ENCODE results near the gene MXD3. TPM values are rescaled to one million over a fixed set of nuclear protein-coding genes. Genes with fewer than 3 reads are reported as not detected.
"Not testable (repeated sequence)": the region's sequence is repeated elsewhere in the genome, so short reads cannot be mapped to it uniquely, and the experiment has no call there.

The MXD3 gene
- total RNA-seq, 2 donors from 2014 or later = 15.0 to 24.8 TPM

DNA sequence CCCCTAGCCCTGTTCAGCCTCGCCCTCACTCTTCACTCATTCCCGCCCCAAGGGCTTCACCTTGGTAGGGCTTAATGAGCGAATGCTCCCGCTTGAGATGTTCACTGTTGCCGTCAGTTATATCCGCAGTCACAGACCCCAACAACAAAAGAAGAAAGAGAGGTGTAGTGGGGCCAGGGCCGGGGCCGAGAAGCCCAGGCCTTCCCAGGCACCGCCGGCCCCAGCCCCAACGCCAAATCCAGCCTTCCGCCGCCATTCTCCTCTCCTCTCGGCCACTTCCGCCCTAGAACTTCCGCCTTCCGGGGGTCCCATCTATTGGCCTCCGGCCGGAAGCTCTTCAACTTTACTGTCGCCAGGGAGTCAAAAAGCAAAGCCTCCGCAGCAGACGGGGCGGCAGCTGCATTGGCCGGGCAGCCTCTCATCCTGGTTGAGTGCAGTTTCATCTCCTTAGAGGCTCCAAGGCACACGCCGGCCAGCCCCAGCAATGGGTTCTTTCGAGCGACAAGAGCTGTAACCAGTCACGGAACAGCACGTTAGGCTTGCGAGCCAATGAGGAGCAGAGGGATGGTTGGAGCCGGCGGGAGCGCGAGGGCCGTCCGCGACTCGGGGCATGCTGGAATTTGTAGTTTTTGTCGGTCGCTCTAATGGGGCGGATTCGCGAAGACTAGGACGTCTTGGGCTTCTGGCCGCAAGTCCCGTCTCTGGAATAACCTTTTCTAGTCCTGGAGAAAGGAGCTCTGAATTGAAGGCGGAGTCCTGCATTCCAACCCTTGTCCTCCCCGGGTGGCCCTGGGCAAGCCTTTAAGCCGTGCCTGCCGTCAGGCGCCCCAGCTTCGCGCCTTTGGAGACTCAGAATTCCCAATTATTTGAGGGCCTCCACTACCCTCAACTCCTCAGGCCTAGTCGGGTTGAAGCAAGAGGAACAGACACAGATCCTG, 40.0 kb upstream of the MXD3 start, which contains the start of gene LMAN2:
LMAN2 (minus strand) TSS at position 277 of the 938 bp plus-strand sequence; CDS start at position 256, 21 bp downstream.
- ATAC-seq = peak; percentile 98
- peak; percentile 91 for DNase-seq (ENCODE audit: low spot score)
- H3K4me3 Mint-ChIP-seq = peak within 1 kb of the TSS; percentile 98
- H3K9me3 Mint-ChIP-seq = no peaks in the 10 kb centered on the region
- peaks cover 12% of the 10 kb centered on the region for H3K36me3 Mint-ChIP-seq
- H3K27me3 Mint-ChIP-seq = no peaks in the 10 kb centered on the region
- H3K27ac Mint-ChIP-seq = peak within 1 kb of the TSS; percentile 98 to 99
- peaks cover 55 to 59% of the 10 kb centered on the region in 2 donors for H3K4me1 Mint-ChIP-seq (ENCODE audit: low read depth in 2 of 2)

DNA sequence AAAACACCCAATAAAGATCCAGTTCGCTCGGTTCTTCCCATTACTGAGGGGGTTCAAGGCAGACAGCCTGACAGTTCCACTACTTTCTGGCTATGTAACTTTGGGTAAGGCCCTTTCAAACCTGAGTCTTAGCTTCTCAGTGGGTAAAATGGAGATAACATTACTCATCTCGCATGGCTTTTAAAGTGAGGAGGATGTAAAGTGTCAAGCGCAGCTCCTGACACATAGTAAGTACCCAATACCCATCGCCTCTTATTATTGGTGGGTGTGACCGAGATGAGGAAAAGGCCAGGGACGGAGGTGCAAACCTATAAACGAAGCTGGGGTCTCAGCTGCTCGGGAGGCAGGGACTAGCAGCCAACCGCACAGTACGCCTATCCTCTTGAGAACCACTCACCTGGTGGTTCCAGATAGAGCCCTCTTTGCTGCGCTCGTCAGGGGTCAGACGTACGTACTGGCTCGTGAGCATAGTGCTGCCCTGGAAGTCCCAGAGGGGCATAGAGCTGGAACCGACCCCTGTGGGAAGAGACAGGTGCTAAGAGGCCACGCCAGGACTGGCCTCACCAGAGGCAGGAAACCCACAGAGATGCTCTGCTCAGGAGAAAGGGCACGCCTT, 39.2 kb upstream of the MXD3 start:
- H3K27ac Mint-ChIP-seq = peak overlapping the region; percentile 98 to 99
- peak in 1 of 2 donors; percentile 15 for ATAC-seq
- H3K4me1 Mint-ChIP-seq (ENCODE audit: low read depth in 2 of 2) = peaks cover 49 to 54% of the 10 kb centered on the region in 2 donors
- no peaks in the 10 kb centered on the region for H3K9me3 Mint-ChIP-seq
- no peak for DNase-seq (ENCODE audit: low spot score)
- peaks cover 12% of the 10 kb centered on the region for H3K36me3 Mint-ChIP-seq
- H3K4me3 Mint-ChIP-seq = peak overlapping the region; percentile 98
- H3K27me3 Mint-ChIP-seq = no peaks in the 10 kb centered on the region

DNA sequence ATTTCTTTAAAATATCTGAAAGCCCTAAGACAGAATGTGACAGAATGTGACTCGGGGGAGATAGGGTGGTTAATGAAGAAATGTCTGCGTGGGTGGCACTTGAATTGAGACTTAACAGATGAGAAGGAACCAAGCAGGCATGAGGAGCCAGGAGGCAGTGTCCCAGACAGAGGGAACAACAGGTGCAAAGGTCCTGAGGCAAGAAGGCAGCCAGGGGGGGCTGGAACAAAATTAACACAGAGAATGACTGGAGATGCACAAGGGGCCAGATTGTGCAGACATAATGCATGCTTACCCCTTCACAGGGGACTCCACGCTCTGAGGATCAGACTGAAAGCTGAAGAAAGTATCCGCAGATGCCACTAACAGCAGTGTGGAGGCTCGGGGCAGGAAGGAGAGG, 38.1 kb upstream of the MXD3 start:
- peaks cover 12% of the 10 kb centered on the region for H3K36me3 Mint-ChIP-seq
- peak overlapping the region; percentile 98 to 99 for H3K27ac Mint-ChIP-seq
- ATAC-seq (no peak), DNase-seq (ENCODE audit: low spot score) (no peak)
- peaks cover 42 to 47% of the 10 kb centered on the region in 2 donors for H3K4me1 Mint-ChIP-seq (ENCODE audit: low read depth in 2 of 2)
- no peaks in the 10 kb centered on the region for H3K9me3 Mint-ChIP-seq
- no peaks in the 10 kb centered on the region for H3K27me3 Mint-ChIP-seq
- peak overlapping the region; percentile 98 for H3K4me3 Mint-ChIP-seq

DNA sequence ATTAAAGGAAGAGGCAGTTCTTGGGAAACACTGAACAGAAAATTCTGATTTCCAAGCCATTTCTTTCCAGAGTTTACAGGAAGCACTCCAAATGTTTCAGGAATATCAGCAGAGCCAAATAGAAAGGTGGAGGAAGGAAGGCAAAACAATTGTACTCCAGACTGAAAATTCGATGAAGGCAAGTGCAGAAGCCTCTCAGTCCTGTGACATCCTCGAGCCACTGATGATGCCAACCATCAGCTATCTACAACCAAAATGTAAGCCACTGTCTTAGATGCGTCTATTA, 37.6 kb upstream of the MXD3 start:
- Mint-ChIP-seq H3K36me3 (peaks cover 12% of the 10 kb centered on the region), H3K9me3 (no peaks in the 10 kb centered on the region), H3K27ac (peak overlapping the region; percentile 98 to 99), H3K27me3 (no peaks in the 10 kb centered on the region), H3K4me1 (ENCODE audit: low read depth in 2 of 2) (peaks cover 37 to 43% of the 10 kb centered on the region in 2 donors), H3K4me3 (peak overlapping the region; percentile 98)
- no peak for DNase-seq (ENCODE audit: low spot score)
- no peak for ATAC-seq

DNA sequence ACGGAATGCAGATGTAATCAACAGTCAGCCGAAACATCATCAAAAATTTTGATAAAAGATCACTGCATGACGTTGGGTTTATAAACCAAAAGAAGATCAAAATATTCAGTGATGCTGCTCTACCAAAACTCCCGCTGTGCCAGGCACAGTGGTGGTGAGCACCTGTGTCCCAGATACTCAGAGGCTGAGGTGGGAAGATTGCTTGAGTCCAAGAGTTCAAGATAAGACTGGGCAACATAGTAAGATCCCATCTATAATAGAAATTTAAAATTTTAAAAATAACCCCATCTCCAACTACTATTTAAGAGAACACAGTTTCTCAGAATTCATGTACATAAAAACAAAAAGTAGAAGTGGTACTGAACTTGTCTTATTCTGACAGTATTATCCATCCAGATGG, 36.0 kb upstream of the MXD3 start:
- Mint-ChIP-seq H3K4me1 (ENCODE audit: low read depth in 2 of 2) (peaks cover 40 to 45% of the 10 kb centered on the region in 2 donors), H3K27me3 (no peaks in the 10 kb centered on the region), H3K27ac (no peak overlapping the region), H3K36me3 (peaks cover 18% of the 10 kb centered on the region), H3K9me3 (no peaks in the 10 kb centered on the region), H3K4me3 (no peak overlapping the region)
- no peak for ATAC-seq
- DNase-seq (ENCODE audit: low spot score) = no peak

GRCh38 chr5:177346820-177347219, 35.1 kb upstream of the MXD3 start:
- H3K9me3 Mint-ChIP-seq = no peaks in the 10 kb centered on the region
- no peak overlapping the region for H3K4me3 Mint-ChIP-seq
- ATAC-seq = no peak
- H3K36me3 Mint-ChIP-seq = peaks cover 19% of the 10 kb centered on the region
- H3K4me1 Mint-ChIP-seq (ENCODE audit: low read depth in 2 of 2) = peaks cover 36 to 41% of the 10 kb centered on the region in 2 donors
- no peak for DNase-seq (ENCODE audit: low spot score)
- H3K27me3 Mint-ChIP-seq = no peaks in the 10 kb centered on the region
- H3K27ac Mint-ChIP-seq = no peak overlapping the region

- DNase-seq (ENCODE audit: low spot score) = no peak
- H3K27me3 Mint-ChIP-seq = no peaks in the 10 kb centered on the region
- no peaks in the 10 kb centered on the region for H3K9me3 Mint-ChIP-seq
- H3K27ac Mint-ChIP-seq = no peak overlapping the region
- H3K4me1 Mint-ChIP-seq (ENCODE audit: low read depth in 2 of 2) = peaks cover 32 to 33% of the 10 kb centered on the region in 2 donors
- peaks cover 26% of the 10 kb centered on the region for H3K36me3 Mint-ChIP-seq
- no peak for ATAC-seq
- no peak overlapping the region for H3K4me3 Mint-ChIP-seq
These were observed 33.2 kb upstream of the MXD3 start for GRCh38 chr5:177344891-177345290.

GRCh38 chr5:177343777-177344176, 32.1 kb upstream of the MXD3 start:
- Mint-ChIP-seq H3K27me3 (no peaks in the 10 kb centered on the region), H3K36me3 (peaks cover 22% of the 10 kb centered on the region), H3K9me3 (no peaks in the 10 kb centered on the region), H3K4me3 (no peak overlapping the region), H3K4me1 (ENCODE audit: low read depth in 2 of 2) (peaks cover 32 to 34% of the 10 kb centered on the region in 2 donors), H3K27ac (no peak overlapping the region)
- ATAC-seq = no peak
- no peak for DNase-seq (ENCODE audit: low spot score)

- not testable (repeated sequence) for H3K27ac Mint-ChIP-seq, ATAC-seq, H3K9me3 Mint-ChIP-seq
These were observed 31.3 kb upstream of the MXD3 start for GRCh38 chr5:177343000-177343399.

DNA sequence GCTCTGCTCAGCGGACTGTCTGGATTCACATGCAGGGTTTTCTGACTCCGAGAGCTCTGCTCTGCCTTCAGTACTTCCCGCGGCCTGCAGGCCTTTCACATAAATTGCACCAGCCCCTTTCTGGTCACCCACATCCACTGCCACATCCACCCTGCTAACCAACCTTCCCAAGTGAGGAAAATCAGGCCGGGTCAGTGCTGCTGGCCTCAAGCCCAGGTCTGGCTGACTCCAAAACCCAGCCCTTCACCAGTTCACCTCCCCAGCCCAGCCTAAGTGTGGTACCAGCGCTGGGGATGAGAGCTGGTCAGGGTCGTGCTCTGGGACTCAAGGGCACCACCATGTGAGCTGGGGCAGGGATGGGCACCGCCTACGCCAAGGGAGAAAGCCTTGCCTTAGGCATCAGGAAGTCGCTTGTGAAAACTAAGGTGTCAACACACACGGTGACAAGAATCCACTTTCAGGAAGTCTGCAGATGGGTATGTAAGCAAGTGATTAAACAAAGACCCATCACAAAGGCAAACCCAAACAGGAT, 27.5 kb upstream of the MXD3 start:
- H3K9me3 Mint-ChIP-seq = no peaks in the 10 kb centered on the region
- ATAC-seq (peak; percentile 61 to 79), DNase-seq (ENCODE audit: low spot score) (no peak)
- peak overlapping the region; percentile 73 for H3K4me3 Mint-ChIP-seq
- H3K27ac Mint-ChIP-seq = peak overlapping the region; percentile 48 to 84
- H3K27me3 Mint-ChIP-seq = no peaks in the 10 kb centered on the region
- peaks cover 34% of the 10 kb centered on the region for H3K36me3 Mint-ChIP-seq
- peaks cover 35 to 37% of the 10 kb centered on the region in 2 donors for H3K4me1 Mint-ChIP-seq (ENCODE audit: low read depth in 2 of 2)

More at GRCh38 chr5:177343000-177343399, 31.3 kb upstream of the MXD3 start:
- H3K4me3 Mint-ChIP-seq; H3K27me3 Mint-ChIP-seq; DNase-seq (ENCODE audit: low spot score): not testable (repeated sequence)
- Mint-ChIP-seq H3K36me3 (peaks cover 22% of the 10 kb centered on the region), H3K4me1 (ENCODE audit: low read depth in 2 of 2) (peaks cover 35 to 37% of the 10 kb centered on the region in 2 donors)

DNA sequence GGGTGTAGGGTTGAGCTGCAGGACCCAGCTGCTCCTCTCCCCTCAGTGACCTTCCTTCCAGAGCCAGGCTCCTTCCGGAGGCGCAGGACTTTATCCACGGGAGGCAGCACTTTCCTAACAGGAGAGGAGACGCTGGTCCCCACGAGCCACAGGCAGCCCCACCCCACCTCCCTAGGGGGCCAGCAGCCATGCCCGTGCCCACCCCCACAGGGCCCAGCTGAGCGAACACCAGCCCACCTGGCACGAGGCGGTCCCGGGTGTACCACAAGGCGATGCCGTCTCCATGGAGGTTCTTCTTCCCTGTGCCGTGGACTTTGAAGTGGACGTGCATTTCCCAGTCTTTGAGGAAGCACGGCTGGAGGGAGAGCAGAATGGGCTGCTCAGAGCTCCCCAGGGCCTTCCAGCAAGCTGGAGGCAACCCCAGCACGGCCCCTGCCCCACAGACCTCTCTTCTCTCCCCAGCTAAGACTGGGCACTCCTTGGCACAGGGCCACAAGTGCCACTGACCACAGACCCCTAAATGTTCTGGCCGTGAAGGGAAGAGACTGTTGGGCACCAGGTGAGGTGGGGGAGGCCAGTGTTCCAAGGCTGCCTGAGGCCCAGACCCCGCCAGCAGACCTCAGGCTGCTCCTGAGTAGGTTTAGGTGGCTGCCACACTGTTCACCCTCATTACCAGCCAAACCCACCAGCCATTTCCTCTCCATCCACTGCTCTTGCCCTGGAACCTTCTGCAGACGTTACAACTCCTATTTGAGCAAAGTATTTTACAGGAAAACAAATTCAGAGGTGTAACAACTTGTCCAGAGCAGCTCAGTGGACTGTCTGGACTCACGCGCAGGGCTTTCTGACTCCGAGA, 26.8 kb upstream of the MXD3 start:
- no peaks in the 10 kb centered on the region for H3K9me3 Mint-ChIP-seq
- H3K27me3 Mint-ChIP-seq = no peaks in the 10 kb centered on the region
- peak overlapping the region; percentile 48 to 84 for H3K27ac Mint-ChIP-seq
- H3K4me3 Mint-ChIP-seq = peak overlapping the region; percentile 73
- H3K36me3 Mint-ChIP-seq = peaks cover 31% of the 10 kb centered on the region
- ATAC-seq (peak; percentile 37 to 54), DNase-seq (ENCODE audit: low spot score) (no peak)
- peaks cover 34 to 38% of the 10 kb centered on the region in 2 donors for H3K4me1 Mint-ChIP-seq (ENCODE audit: low read depth in 2 of 2)

GRCh38 chr5:177336603-177337494, 25.2 kb upstream of the MXD3 start:
- no peak for DNase-seq (ENCODE audit: low spot score)
- H3K27me3 Mint-ChIP-seq = no peaks in the 10 kb centered on the region
- no peak for ATAC-seq
- H3K27ac Mint-ChIP-seq = no peak overlapping the region
- no peak overlapping the region for H3K4me3 Mint-ChIP-seq
- peaks cover 27% of the 10 kb centered on the region for H3K36me3 Mint-ChIP-seq
- H3K4me1 Mint-ChIP-seq (ENCODE audit: low read depth in 2 of 2) = peaks cover 37 to 40% of the 10 kb centered on the region in 2 donors
- H3K9me3 Mint-ChIP-seq = no peaks in the 10 kb centered on the region
